Fibroblast of lung (primary cell): Measurements from ENCODE around the gene CDK5RAP1. TPM values are rescaled to one million over a fixed set of nuclear protein-coding genes. Genes with fewer than 3 reads are reported as not detected.

Experiments
- DNase-seq, 2 donors: peaks; one replicate each; pipeline versions ENCODE4 v3.0.0 to v3.0.0-alpha.2; 2010; ENCODE audit warnings: low read depth in 2 of 2
- H2AFZ ChIP-seq: 2 replicates; pipeline ENCODE4 v1.5.1; 2012; ENCODE audit warnings: low read length, control low read depth, inconsistent platforms
- H3K27ac ChIP-seq: 2 replicates; pipeline ENCODE4 v1.5.1; 2011; ENCODE audit warnings: low read length, control low read depth; ENCODE audit not compliant: insufficient read depth
- H3K27me3 ChIP-seq: 2 replicates; pipeline ENCODE4 v1.5.1; 2011; ENCODE audit warnings: mild to moderate bottlenecking, low read length; ENCODE audit not compliant: control insufficient read depth, insufficient read depth
- H3K36me3 ChIP-seq: 2 replicates; pipeline ENCODE4 v1.5.1; 2011; ENCODE audit warnings: low read length; ENCODE audit not compliant: control insufficient read depth, insufficient read depth
- H3K4me1 ChIP-seq: 2 replicates; pipeline ENCODE4 v1.5.1; 2011; ENCODE audit warnings: low read length; ENCODE audit not compliant: control insufficient read depth, insufficient read depth; ENCODE audit errors: extremely low read depth
- H3K4me2 ChIP-seq: 2 replicates; pipeline ENCODE4 v1.5.1; 2011; ENCODE audit warnings: low read length, control low read depth; ENCODE audit not compliant: insufficient read depth; ENCODE audit errors: extremely low read depth
- H3K4me3 ChIP-seq, 4 experiments: fragments of 200-600 bp in 1 of 4; sonication (generic) in 1 of 4; replicated peaks in 1 of 4; 2 replicates each; pipeline ENCODE4 v1.5.1; 2011 to 2016; ENCODE audit warnings: low read length in 4 of 4, low read depth in 3 of 4, mild to moderate bottlenecking in 3 of 4, control low read depth in 2 of 4, inconsistent platforms in 1 of 4, mixed read lengths in 1 of 4; ENCODE audit not compliant: insufficient read depth in 1 of 4; ENCODE audit errors: control extremely low read depth in 1 of 4
- H3K79me2 ChIP-seq: 2 replicates; pipeline ENCODE4 v1.5.1; 2012; ENCODE audit warnings: mild to moderate bottlenecking, low read length, inconsistent platforms; ENCODE audit not compliant: control insufficient read depth, insufficient read depth
- H3K9ac ChIP-seq: 2 replicates; pipeline ENCODE4 v1.5.1; 2011; ENCODE audit warnings: mild to moderate bottlenecking, low read length, control low read depth; ENCODE audit not compliant: insufficient read depth
- H3K9me3 ChIP-seq: 2 replicates; pipeline ENCODE4 v1.5.1; 2012; ENCODE audit warnings: low read depth, low read length; ENCODE audit not compliant: control insufficient read depth, insufficient read depth
- H4K20me1 ChIP-seq: 2 replicates; pipeline ENCODE4 v1.5.1; 2011; ENCODE audit warnings: low read length; ENCODE audit not compliant: control insufficient read depth, insufficient read depth; ENCODE audit errors: extremely low read depth
- EZH2 ChIP-seq: IDR thresholded peaks from 2 replicates; pipeline ENCODE4 v1.5.1; 2012; ENCODE audit warnings: low read length, control low read depth, mild to moderate bottlenecking; ENCODE audit errors: missing control alignments
- polyA plus RNA-seq, 2 donors: library from polyadenylated mRNA; depleted of rRNA in 1 of 2; stranded (reverse) in 1 of 2; unstranded in 1 of 2; fragments of >200 nt; gene quantifications; 2 replicates each; pipeline ENCODE4 v1.2.1, GENCODE V29; 2011 to 2012; ENCODE audit warnings: missing spikeins in 1 of 2
- total RNA-seq: library from RNA; depleted of rRNA; stranded (reverse); fragments of >200 nt; gene quantifications from 2 replicates; pipeline ENCODE4 v1.2.1, GENCODE V29; 2014
- TF ChIP-seq, protein P1 (sequence below), 2 donors: IDR thresholded peaks in 1 of 2; conservative IDR thresholded peaks in 1 of 2; 1 replicate in 1 of 2; 2 replicates in 1 of 2; pipeline ENCODE4 v1.5.1; 2011 to 2012; ENCODE audit warnings: low read length in 2 of 2, control low read depth in 1 of 2, inconsistent platforms in 1 of 2, low read depth in 1 of 2, mild to moderate bottlenecking in 1 of 2

The CDK5RAP1 gene
- total and polyA plus RNA-seq, 2 donors (not counting 1 experiment from before 2014, with no cell fraction given), result 22.4 to 23.8 TPM

DNA sequence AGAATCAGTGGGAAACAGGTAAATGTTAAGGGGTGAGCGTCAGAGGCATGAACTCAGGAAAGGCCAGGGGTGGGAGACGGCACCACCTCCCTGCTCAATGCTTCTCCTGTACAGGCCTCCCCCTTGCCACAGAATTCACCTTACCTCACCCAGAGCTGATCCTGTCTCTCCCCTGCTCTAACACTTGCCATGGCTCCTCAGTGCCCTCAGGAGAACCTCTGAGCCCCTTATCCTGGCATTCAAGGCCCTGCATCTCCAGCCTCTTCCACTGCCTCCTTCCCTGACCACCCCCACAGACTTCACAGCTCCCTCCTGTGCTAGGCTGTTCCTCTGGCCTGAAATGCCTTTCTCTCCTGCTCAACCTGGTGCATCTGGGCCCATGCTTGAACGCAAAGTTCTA, 84.4 kb downstream of the CDK5RAP1 start:
- Histone ChIP-seq H3K27ac (no peak overlapping the region), H3K9ac (no peak overlapping the region)

DNA sequence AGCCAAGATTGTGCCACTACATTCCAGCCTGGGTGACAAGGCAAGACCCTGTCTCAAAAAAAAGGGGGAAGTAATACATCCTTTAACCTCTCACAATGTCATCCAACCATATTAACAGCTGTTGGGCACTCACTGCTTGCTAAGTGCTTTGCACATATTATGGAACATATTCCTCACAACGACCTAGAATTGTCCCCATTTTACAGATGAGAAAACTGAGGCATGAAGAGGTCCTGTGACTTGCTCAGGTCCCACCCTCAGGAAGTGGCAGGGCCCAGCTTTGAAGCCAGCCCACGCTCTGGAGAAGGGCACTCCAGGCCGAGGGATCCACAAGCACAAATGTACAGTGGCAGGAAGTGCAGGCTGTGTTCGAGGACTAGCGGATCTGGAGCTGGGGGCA, 85.0 kb downstream of the CDK5RAP1 start:
- H3K4me2 ChIP-seq, result no peak overlapping the region
- H3K79me2 ChIP-seq, result no peaks in the 10 kb centered on the region
- no peaks in the 10 kb centered on the region for H4K20me1 ChIP-seq
- no peak overlapping the region for H3K9ac ChIP-seq
- DNase-seq, result no peak
- no peak overlapping the region for H2AFZ ChIP-seq
- H3K36me3 ChIP-seq, result no peaks in the 10 kb centered on the region
- H3K9me3 ChIP-seq, result no peaks in the 10 kb centered on the region
- no peak overlapping the region for H3K27ac ChIP-seq
- no peak for TF ChIP-seq EZH2
- TF ChIP-seq, protein P1, sequence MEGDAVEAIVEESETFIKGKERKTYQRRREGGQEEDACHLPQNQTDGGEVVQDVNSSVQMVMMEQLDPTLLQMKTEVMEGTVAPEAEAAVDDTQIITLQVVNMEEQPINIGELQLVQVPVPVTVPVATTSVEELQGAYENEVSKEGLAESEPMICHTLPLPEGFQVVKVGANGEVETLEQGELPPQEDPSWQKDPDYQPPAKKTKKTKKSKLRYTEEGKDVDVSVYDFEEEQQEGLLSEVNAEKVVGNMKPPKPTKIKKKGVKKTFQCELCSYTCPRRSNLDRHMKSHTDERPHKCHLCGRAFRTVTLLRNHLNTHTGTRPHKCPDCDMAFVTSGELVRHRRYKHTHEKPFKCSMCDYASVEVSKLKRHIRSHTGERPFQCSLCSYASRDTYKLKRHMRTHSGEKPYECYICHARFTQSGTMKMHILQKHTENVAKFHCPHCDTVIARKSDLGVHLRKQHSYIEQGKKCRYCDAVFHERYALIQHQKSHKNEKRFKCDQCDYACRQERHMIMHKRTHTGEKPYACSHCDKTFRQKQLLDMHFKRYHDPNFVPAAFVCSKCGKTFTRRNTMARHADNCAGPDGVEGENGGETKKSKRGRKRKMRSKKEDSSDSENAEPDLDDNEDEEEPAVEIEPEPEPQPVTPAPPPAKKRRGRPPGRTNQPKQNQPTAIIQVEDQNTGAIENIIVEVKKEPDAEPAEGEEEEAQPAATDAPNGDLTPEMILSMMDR (conservative IDR thresholded peaks at IDR 0.05 in 1 of 2, IDR thresholded peaks at IDR 0.05 in 1 of 2; ENCODE audit: low read depth in 1 of 2, low read length in 2 of 2), result no peak
- peaks cover 7% of the 10 kb centered on the region for H3K27me3 ChIP-seq
- H3K4me1 ChIP-seq, result no peaks in the 10 kb centered on the region
- no peak overlapping the region for H3K4me3 ChIP-seq

More for the DNA sequence above, 84.4 kb downstream of the CDK5RAP1 start:
- Histone ChIP-seq H3K9me3 (no peaks in the 10 kb centered on the region), H3K27me3 (peaks cover 7% of the 10 kb centered on the region), H4K20me1 (no peaks in the 10 kb centered on the region), H2AFZ (no peak overlapping the region), H3K79me2 (no peaks in the 10 kb centered on the region), H3K4me2 (no peak overlapping the region), H3K4me1 (no peaks in the 10 kb centered on the region), H3K36me3 (no peaks in the 10 kb centered on the region), H3K4me3 (no peak overlapping the region)
- no peak for TF ChIP-seq EZH2
- TF ChIP-seq, protein P1 (conservative IDR thresholded peaks at IDR 0.05 in 1 of 2, IDR thresholded peaks at IDR 0.05 in 1 of 2; ENCODE audit: low read depth in 1 of 2, low read length in 2 of 2), result no peak
- no peak for DNase-seq

DNA sequence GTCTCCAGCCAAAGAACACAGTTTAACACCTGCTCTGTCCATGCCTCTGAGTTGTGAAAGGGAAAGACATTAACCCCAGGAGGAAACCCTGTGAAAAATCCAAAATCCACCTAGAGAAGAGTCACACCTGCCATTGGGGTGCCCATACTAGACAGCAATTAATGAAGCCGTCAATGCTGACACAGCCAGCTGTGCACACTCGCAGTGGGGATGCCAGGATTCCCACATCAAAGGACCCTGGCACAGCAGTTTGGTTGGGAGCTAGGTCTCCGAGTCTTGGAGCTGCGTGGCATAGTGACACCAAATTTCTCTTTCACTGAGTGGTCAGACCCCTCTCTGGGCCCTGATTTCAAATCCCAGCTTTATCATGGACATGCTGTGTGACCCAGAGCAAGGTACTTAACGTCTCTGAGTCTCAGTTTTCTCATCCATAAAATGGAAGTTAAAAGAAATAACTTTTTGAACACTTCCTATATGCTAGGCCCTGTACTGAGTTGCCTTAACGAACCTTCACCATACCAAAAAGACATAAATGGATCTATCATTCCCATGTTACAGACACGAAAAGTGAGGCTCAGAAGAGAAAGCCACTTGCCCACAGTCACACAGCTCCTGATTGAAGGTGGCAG, 87.5 kb downstream of the CDK5RAP1 start:
- no peak overlapping the region for H3K9ac ChIP-seq
- H3K27ac ChIP-seq, result no peak overlapping the region
- H2AFZ ChIP-seq, result no peak overlapping the region
- H3K4me1 ChIP-seq, result no peaks in the 10 kb centered on the region
- no peak overlapping the region for H3K4me3 ChIP-seq
- no peak for DNase-seq
- TF ChIP-seq EZH2, result no peak
- TF ChIP-seq, protein P1 (conservative IDR thresholded peaks at IDR 0.05 in 1 of 2, IDR thresholded peaks at IDR 0.05 in 1 of 2; ENCODE audit: low read depth in 1 of 2, low read length in 2 of 2), result no peak
- no peak overlapping the region for H3K4me2 ChIP-seq
- no peaks in the 10 kb centered on the region for H3K36me3 ChIP-seq
- no peaks in the 10 kb centered on the region for H3K79me2 ChIP-seq
- H3K9me3 ChIP-seq, result no peaks in the 10 kb centered on the region
- H4K20me1 ChIP-seq, result no peaks in the 10 kb centered on the region
- H3K27me3 ChIP-seq, result peaks cover 6% of the 10 kb centered on the region
